SK-N-SH (cell line): Measurements from ENCODE around the gene DGKI.

ENCODE experiments used
- EZH2phosphoT487 ChIP-seq: fragments of 200-600 bp; sonication (generic); IDR thresholded peaks from 2 replicates; pipeline ENCODE4 v1.6.1; 2017; ENCODE audit warnings: low read depth, mixed run types, mild to moderate bottlenecking, antibody characterized with exemption, moderate library complexity, borderline replicate concordance
- FOXM1 ChIP-seq: IDR thresholded peaks from 2 replicates; pipeline ENCODE4 v1.4.0; 2012; ENCODE audit warnings: low read depth, mild to moderate bottlenecking
- GABPA ChIP-seq: IDR thresholded peaks from 2 replicates; pipeline ENCODE4 v1.4.0; 2012; ENCODE audit warnings: low read depth, mild to moderate bottlenecking
- MXI1 ChIP-seq: IDR thresholded peaks from 2 replicates; pipeline ENCODE4 v1.6.1; 2012; ENCODE audit warnings: mild to moderate bottlenecking, low read depth, low read length, improper control_type of control experiment
- POLR2AphosphoS5 ChIP-seq: IDR thresholded peaks from 2 replicates; pipeline ENCODE4 v1.6.1; 2012; ENCODE audit warnings: low read depth, low read length
- RAD21 ChIP-seq: IDR thresholded peaks from 2 replicates; pipeline ENCODE4 v1.6.1; 2012; ENCODE audit warnings: mild to moderate bottlenecking, low read length
- RCOR1 ChIP-seq: fragments of 150-350 bp; IDR thresholded peaks from 2 replicates; pipeline ENCODE4 v1.6.1; 2017; ENCODE audit warnings: antibody characterized with exemption, low read length
- RXRA ChIP-seq: IDR thresholded peaks from 2 replicates; pipeline ENCODE4 v1.4.0; 2012; ENCODE audit warnings: low read depth, mild to moderate bottlenecking, borderline replicate concordance
- TF ChIP-seq, protein P1 (sequence below): fragments of 200-600 bp; sonication (generic); IDR thresholded peaks from 2 replicates; pipeline ENCODE4 v1.6.1; 2017; ENCODE audit warnings: antibody characterized with exemption, mild to moderate bottlenecking, moderate library complexity
- TF ChIP-seq, protein P2 (sequence below): IDR thresholded peaks from 2 replicates; pipeline ENCODE4 v1.4.0; 2012; ENCODE audit warnings: low read depth
- TF ChIP-seq, protein P3 (sequence below): IDR thresholded peaks from 2 replicates; pipeline ENCODE4 v1.6.1; 2012; ENCODE audit warnings: mild to moderate bottlenecking, low read depth, low read length, moderate library complexity
- TF ChIP-seq, protein P4 (sequence below): IDR thresholded peaks from 2 replicates; pipeline ENCODE4 v1.4.0; 2012; ENCODE audit warnings: low read depth, borderline replicate concordance
- TF ChIP-seq, protein P5 (sequence below): fragments of 150-350 bp; IDR thresholded peaks from 2 replicates; pipeline ENCODE4 v1.6.1; 2017; ENCODE audit warnings: antibody characterized with exemption, low read length, low read depth, borderline replicate concordance
- TF ChIP-seq, protein P6 (sequence below): fragments of 150-350 bp; IDR thresholded peaks from 2 replicates; pipeline ENCODE4 v1.6.1; 2016; ENCODE audit warnings: mild to moderate bottlenecking, low read depth, low read length

DNA sequence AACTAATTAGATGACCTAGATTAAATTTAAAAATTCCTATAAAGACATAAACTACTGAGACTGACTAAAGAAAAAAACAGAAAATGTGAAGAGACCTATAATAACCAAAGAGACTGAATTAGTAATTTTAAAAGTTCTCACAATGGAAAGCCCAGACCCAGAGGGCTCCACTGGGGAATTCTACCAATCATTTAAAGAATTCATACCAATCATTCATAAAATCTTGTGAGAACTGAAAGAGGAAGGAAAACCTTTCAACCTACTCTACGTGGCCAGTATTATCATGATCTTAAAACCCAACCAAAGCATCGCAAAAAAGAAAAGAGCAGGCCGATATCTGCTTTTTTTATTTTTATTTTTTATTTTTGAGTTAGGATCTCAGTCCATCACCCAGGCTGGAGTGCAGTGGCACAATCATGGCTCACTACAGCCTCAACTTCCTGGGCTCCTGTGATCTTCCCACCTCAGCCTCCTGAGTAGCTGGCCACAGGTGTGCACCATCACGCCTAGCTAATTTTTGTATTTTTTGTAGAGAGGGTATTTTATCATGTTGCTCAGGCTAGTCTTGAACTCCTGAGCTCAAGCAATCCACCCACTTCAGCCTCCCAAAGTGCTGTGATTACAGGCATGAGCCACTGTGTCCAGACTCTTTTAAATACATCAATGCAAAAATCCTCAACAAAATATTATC lies 48.6 kb downstream of the DGKI start:
- no peak for TF ChIP-seq FOXM1
- no peak for TF ChIP-seq RXRA
- no peak for TF ChIP-seq POLR2AphosphoS5
- TF ChIP-seq, protein P1, sequence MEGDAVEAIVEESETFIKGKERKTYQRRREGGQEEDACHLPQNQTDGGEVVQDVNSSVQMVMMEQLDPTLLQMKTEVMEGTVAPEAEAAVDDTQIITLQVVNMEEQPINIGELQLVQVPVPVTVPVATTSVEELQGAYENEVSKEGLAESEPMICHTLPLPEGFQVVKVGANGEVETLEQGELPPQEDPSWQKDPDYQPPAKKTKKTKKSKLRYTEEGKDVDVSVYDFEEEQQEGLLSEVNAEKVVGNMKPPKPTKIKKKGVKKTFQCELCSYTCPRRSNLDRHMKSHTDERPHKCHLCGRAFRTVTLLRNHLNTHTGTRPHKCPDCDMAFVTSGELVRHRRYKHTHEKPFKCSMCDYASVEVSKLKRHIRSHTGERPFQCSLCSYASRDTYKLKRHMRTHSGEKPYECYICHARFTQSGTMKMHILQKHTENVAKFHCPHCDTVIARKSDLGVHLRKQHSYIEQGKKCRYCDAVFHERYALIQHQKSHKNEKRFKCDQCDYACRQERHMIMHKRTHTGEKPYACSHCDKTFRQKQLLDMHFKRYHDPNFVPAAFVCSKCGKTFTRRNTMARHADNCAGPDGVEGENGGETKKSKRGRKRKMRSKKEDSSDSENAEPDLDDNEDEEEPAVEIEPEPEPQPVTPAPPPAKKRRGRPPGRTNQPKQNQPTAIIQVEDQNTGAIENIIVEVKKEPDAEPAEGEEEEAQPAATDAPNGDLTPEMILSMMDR, result no peak
- TF ChIP-seq, protein P2, sequence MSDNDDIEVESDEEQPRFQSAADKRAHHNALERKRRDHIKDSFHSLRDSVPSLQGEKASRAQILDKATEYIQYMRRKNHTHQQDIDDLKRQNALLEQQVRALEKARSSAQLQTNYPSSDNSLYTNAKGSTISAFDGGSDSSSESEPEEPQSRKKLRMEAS, result no peak
- TF ChIP-seq, protein P3, sequence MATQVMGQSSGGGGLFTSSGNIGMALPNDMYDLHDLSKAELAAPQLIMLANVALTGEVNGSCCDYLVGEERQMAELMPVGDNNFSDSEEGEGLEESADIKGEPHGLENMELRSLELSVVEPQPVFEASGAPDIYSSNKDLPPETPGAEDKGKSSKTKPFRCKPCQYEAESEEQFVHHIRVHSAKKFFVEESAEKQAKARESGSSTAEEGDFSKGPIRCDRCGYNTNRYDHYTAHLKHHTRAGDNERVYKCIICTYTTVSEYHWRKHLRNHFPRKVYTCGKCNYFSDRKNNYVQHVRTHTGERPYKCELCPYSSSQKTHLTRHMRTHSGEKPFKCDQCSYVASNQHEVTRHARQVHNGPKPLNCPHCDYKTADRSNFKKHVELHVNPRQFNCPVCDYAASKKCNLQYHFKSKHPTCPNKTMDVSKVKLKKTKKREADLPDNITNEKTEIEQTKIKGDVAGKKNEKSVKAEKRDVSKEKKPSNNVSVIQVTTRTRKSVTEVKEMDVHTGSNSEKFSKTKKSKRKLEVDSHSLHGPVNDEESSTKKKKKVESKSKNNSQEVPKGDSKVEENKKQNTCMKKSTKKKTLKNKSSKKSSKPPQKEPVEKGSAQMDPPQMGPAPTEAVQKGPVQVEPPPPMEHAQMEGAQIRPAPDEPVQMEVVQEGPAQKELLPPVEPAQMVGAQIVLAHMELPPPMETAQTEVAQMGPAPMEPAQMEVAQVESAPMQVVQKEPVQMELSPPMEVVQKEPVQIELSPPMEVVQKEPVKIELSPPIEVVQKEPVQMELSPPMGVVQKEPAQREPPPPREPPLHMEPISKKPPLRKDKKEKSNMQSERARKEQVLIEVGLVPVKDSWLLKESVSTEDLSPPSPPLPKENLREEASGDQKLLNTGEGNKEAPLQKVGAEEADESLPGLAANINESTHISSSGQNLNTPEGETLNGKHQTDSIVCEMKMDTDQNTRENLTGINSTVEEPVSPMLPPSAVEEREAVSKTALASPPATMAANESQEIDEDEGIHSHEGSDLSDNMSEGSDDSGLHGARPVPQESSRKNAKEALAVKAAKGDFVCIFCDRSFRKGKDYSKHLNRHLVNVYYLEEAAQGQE, result no peak
- TF ChIP-seq RAD21, result no peak
- TF ChIP-seq, protein P4, sequence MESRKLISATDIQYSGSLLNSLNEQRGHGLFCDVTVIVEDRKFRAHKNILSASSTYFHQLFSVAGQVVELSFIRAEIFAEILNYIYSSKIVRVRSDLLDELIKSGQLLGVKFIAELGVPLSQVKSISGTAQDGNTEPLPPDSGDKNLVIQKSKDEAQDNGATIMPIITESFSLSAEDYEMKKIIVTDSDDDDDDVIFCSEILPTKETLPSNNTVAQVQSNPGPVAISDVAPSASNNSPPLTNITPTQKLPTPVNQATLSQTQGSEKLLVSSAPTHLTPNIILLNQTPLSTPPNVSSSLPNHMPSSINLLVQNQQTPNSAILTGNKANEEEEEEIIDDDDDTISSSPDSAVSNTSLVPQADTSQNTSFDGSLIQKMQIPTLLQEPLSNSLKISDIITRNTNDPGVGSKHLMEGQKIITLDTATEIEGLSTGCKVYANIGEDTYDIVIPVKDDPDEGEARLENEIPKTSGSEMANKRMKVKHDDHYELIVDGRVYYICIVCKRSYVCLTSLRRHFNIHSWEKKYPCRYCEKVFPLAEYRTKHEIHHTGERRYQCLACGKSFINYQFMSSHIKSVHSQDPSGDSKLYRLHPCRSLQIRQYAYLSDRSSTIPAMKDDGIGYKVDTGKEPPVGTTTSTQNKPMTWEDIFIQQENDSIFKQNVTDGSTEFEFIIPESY, result no peak
- no peak for TF ChIP-seq EZH2phosphoT487
- TF ChIP-seq, protein P5, sequence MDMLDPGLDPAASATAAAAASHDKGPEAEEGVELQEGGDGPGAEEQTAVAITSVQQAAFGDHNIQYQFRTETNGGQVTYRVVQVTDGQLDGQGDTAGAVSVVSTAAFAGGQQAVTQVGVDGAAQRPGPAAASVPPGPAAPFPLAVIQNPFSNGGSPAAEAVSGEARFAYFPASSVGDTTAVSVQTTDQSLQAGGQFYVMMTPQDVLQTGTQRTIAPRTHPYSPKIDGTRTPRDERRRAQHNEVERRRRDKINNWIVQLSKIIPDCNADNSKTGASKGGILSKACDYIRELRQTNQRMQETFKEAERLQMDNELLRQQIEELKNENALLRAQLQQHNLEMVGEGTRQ, result no peak
- no peak for TF ChIP-seq GABPA
- no peak for TF ChIP-seq RCOR1
- TF ChIP-seq, protein P6, sequence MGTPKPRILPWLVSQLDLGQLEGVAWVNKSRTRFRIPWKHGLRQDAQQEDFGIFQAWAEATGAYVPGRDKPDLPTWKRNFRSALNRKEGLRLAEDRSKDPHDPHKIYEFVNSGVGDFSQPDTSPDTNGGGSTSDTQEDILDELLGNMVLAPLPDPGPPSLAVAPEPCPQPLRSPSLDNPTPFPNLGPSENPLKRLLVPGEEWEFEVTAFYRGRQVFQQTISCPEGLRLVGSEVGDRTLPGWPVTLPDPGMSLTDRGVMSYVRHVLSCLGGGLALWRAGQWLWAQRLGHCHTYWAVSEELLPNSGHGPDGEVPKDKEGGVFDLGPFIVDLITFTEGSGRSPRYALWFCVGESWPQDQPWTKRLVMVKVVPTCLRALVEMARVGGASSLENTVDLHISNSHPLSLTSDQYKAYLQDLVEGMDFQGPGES, result no peak
- no peak for TF ChIP-seq MXI1
